HEK293 (cell line): ENCODE data around the gene WRAP53.

Experiments used
- CTCF ChIA-PET: fragments of 350-600 bp; formaldehyde crosslinking; extraction: SDS; loops from one replicate; lab custom pipeline; 2021; ENCODE audit warnings: antibody characterized with exemption; lab: Yijun Ruan, JAX
- POLR2A ChIA-PET: fragments of 300-600 bp; formaldehyde crosslinking; extraction: SDS; loops from one replicate; lab custom pipeline; 2020; ENCODE audit warnings: antibody characterized with exemption, inconsistent platforms; lab: Yijun Ruan, JAX
- H3K27ac ChIP-seq: fragments of 200-500 bp; sonication (Bioruptor generic); 2 replicates; pipeline ENCODE4 v1.5.1; 2014; ENCODE audit warnings: low read depth, low read length, control low read depth, inconsistent platforms; ENCODE audit errors: extremely low read depth
- H3K36me3 ChIP-seq, 2 experiments: fragments of 200-500 bp in 1 of 2; sonication (Bioruptor generic) in 1 of 2; 1 replicate in 1 of 2; 2 replicates in 1 of 2; pipeline ENCODE4 v1.5.1; 2014 to 2017; ENCODE audit warnings: inconsistent platforms in 2 of 2, low read length in 2 of 2; ENCODE audit not compliant: control insufficient read depth in 2 of 2, insufficient read depth in 1 of 2
- H3K4me1 ChIP-seq: fragments of 200-500 bp; sonication (Bioruptor generic); 2 replicates; pipeline ENCODE4 v1.5.1; 2014; ENCODE audit warnings: mild to moderate bottlenecking, low read length, inconsistent platforms; ENCODE audit not compliant: control insufficient read depth, insufficient read depth
- H3K4me3 ChIP-seq: 2 replicates; pipeline ENCODE4 v1.5.1; 2011; ENCODE audit warnings: low read depth, mild to moderate bottlenecking, control low read depth, low read length, moderate library complexity
- H3K9me3 ChIP-seq: fragments of 200-500 bp; sonication (Bioruptor generic); 2 replicates; pipeline ENCODE4 v1.5.1; 2014; ENCODE audit warnings: low read depth, low read length, inconsistent platforms; ENCODE audit not compliant: control insufficient read depth, insufficient read depth
- GLIS2 ChIP-seq: fragments of 450-650 bp; formaldehyde crosslinking; IDR thresholded peaks from 2 replicates; pipeline ENCODE4 v1.5.1; 2016; ENCODE audit warnings: missing biosample characterization, missing genetic modification characterization
- KLF16 ChIP-seq: fragments of 450-650 bp; formaldehyde crosslinking; IDR thresholded peaks from 2 replicates; pipeline ENCODE4 v1.5.1; 2017; ENCODE audit warnings: missing biosample characterization, missing genetic modification characterization
- KLF8 ChIP-seq: fragments of 450-650 bp; formaldehyde crosslinking; IDR thresholded peaks from 2 replicates; pipeline ENCODE4 v1.5.1; 2016; ENCODE audit warnings: missing biosample characterization, missing genetic modification characterization
- MEIS1 ChIP-seq: sonication (generic); formaldehyde crosslinking; IDR thresholded peaks from 2 replicates; pipeline ENCODE4 v1.8.1; 2022; ENCODE audit warnings: missing genetic modification reagents, mild to moderate bottlenecking, borderline replicate concordance
- TCF7L2 ChIP-seq: IDR thresholded peaks from 2 replicates; pipeline ENCODE4 v1.6.1; 2011; ENCODE audit warnings: low read depth, mild to moderate bottlenecking, inconsistent platforms, low read length, moderate library complexity, borderline replicate concordance
- YY1 ChIP-seq: fragments of 450-650 bp; formaldehyde crosslinking; IDR thresholded peaks from 2 replicates; pipeline ENCODE4 v1.5.1; 2018; ENCODE audit warnings: missing biosample characterization, missing genetic modification characterization
- ZBTB17 ChIP-seq: fragments of 450-650 bp; formaldehyde crosslinking; IDR thresholded peaks from 2 replicates; pipeline ENCODE4 v1.5.1; 2016; ENCODE audit warnings: missing biosample characterization, missing genetic modification characterization
- ZBTB20 ChIP-seq: fragments of 450-650 bp; formaldehyde crosslinking; IDR thresholded peaks from 2 replicates; pipeline ENCODE4 v1.5.1; 2016; ENCODE audit warnings: missing biosample characterization, missing genetic modification characterization
- ZFP41 ChIP-seq: fragments of 450-650 bp; formaldehyde crosslinking; IDR thresholded peaks from 2 replicates; pipeline ENCODE4 v1.5.1; 2016; ENCODE audit warnings: missing biosample characterization, missing genetic modification characterization, borderline replicate concordance
- ZFP69B ChIP-seq: fragments of 450-650 bp; formaldehyde crosslinking; IDR thresholded peaks from 2 replicates; pipeline ENCODE4 v1.5.1; 2016; ENCODE audit warnings: missing biosample characterization, missing genetic modification characterization
- ZIC2 ChIP-seq: fragments of 450-650 bp; formaldehyde crosslinking; IDR thresholded peaks from 2 replicates; pipeline ENCODE4 v1.5.1; 2016; ENCODE audit warnings: missing biosample characterization, missing genetic modification characterization
- ZNF146 ChIP-seq: fragments of 450-650 bp; formaldehyde crosslinking; IDR thresholded peaks from 2 replicates; pipeline ENCODE4 v1.5.1; 2016; ENCODE audit warnings: missing biosample characterization, missing genetic modification characterization
- ZNF184 ChIP-seq: fragments of 450-650 bp; IDR thresholded peaks from 2 replicates; pipeline ENCODE4 v1.5.1; 2018; ENCODE audit warnings: missing biosample characterization, mild to moderate bottlenecking, missing genetic modification characterization
- ZNF292 ChIP-seq: fragments of 450-650 bp; formaldehyde crosslinking; IDR thresholded peaks from 2 replicates; pipeline ENCODE4 v1.5.1; 2016; ENCODE audit warnings: low read depth, missing biosample characterization, missing genetic modification characterization, borderline replicate concordance
- ZNF391 ChIP-seq: fragments of 450-650 bp; formaldehyde crosslinking; IDR thresholded peaks from 2 replicates; pipeline ENCODE4 v1.5.1; 2016; ENCODE audit warnings: low read depth, missing biosample characterization, missing genetic modification characterization, borderline replicate concordance
- ZNF561 ChIP-seq: fragments of 450-650 bp; IDR thresholded peaks from 2 replicates; pipeline ENCODE4 v1.5.1; 2018; ENCODE audit warnings: missing biosample characterization, missing genetic modification characterization, borderline replicate concordance
- ZNF623 ChIP-seq: fragments of 450-650 bp; formaldehyde crosslinking; IDR thresholded peaks from 2 replicates; pipeline ENCODE4 v1.5.1; 2016; ENCODE audit warnings: missing biosample characterization, missing genetic modification characterization
- ZNF701 ChIP-seq: fragments of 450-650 bp; formaldehyde crosslinking; IDR thresholded peaks from 2 replicates; pipeline ENCODE4 v1.5.1; 2016; ENCODE audit warnings: missing biosample characterization, missing genetic modification characterization
- TF ChIP-seq, protein P1 (sequence below): fragments of 450-650 bp; formaldehyde crosslinking; IDR thresholded peaks from 2 replicates; pipeline ENCODE4 v1.5.1; 2016; ENCODE audit warnings: missing biosample characterization, missing genetic modification characterization
- TF ChIP-seq, protein P2 (sequence below): fragments of 450-650 bp; formaldehyde crosslinking; IDR thresholded peaks from 2 replicates; pipeline ENCODE4 v1.5.1; 2016; ENCODE audit warnings: missing biosample characterization, missing genetic modification characterization
- TF ChIP-seq, protein P3 (sequence below): fragments of 450-650 bp; formaldehyde crosslinking; IDR thresholded peaks from 2 replicates; pipeline ENCODE4 v1.5.1; 2016; ENCODE audit warnings: missing biosample characterization, missing genetic modification characterization
- TF ChIP-seq, protein P4 (sequence below): fragments of 450-650 bp; formaldehyde crosslinking; IDR thresholded peaks from 2 replicates; pipeline ENCODE4 v1.5.1; 2017; ENCODE audit warnings: missing biosample characterization, mild to moderate bottlenecking, missing genetic modification characterization, moderate library complexity
- TF ChIP-seq, protein P5 (sequence below): fragments of 450-650 bp; formaldehyde crosslinking; IDR thresholded peaks from 2 replicates; pipeline ENCODE4; 2016; ENCODE audit warnings: missing biosample characterization, missing genetic modification characterization

Gene WRAP53

DNA sequence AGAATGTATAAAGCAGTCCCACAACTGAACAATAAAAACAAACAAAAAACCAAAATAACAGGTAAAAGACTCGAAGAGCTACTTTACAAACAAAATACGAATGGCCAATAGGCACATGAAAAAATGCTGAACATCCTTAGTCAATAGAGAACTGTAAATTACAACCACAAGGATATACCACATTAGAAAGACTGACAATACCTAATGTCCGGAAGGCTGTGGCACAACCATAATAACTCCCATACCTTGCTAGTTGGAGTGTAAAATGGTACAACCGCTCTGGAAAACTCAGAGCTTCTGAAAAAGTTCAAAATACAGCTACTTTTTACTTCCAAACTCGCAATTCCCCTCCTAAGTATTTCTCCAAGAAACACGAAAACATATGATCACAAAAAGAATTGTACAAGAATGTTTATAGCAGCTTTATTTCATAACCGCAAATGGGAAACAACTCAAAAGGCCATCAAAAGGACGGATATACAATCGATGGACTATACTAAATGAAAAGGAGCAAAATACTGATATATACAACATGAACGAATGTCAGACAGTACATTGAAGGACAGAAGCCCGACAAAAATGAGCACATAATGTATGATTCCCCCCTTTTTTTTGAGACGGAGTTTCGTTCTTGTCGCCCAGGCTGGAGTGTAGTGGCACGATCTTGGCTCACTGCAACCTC, 3.3 kb upstream of the WRAP53 start (continued):
- TF ChIP-seq ZNF292 (tag by site-specific recombination) = no peak
- no peak for TF ChIP-seq KLF8 (tag by site-specific recombination)
- TF ChIP-seq ZIC2 (tag by site-specific recombination) = no peak
- TF ChIP-seq, protein P1, sequence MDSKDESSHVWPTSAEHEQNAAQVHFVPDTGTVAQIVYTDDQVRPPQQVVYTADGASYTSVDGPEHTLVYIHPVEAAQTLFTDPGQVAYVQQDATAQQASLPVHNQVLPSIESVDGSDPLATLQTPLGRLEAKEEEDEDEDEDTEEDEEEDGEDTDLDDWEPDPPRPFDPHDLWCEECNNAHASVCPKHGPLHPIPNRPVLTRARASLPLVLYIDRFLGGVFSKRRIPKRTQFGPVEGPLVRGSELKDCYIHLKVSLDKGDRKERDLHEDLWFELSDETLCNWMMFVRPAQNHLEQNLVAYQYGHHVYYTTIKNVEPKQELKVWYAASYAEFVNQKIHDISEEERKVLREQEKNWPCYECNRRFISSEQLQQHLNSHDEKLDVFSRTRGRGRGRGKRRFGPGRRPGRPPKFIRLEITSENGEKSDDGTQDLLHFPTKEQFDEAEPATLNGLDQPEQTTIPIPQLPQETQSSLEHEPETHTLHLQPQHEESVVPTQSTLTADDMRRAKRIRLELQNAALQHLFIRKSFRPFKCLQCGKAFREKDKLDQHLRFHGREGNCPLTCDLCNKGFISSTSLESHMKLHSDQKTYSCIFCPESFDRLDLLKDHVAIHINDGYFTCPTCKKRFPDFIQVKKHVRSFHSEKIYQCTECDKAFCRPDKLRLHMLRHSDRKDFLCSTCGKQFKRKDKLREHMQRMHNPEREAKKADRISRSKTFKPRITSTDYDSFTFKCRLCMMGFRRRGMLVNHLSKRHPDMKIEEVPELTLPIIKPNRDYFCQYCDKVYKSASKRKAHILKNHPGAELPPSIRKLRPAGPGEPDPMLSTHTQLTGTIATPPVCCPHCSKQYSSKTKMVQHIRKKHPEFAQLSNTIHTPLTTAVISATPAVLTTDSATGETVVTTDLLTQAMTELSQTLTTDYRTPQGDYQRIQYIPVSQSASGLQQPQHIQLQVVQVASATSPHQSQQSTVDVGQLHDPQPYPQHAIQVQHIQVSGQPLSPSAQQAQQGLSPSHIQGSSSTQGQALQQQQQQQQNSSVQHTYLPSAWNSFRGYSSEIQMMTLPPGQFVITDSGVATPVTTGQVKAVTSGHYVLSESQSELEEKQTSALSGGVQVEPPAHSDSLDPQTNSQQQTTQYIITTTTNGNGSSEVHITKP = peak; percentile 86
- TF ChIP-seq MEIS1 (CRISPR knock-in tag) = no peak
- TF ChIP-seq ZNF701 (tag by site-specific recombination) = no peak
- TF ChIP-seq ZNF184 (tag by site-specific recombination) = 0 out of 2 replicates have a peak, but pooled peaks have one; percentile 26
- TF ChIP-seq ZFP69B = no peak

DNA sequence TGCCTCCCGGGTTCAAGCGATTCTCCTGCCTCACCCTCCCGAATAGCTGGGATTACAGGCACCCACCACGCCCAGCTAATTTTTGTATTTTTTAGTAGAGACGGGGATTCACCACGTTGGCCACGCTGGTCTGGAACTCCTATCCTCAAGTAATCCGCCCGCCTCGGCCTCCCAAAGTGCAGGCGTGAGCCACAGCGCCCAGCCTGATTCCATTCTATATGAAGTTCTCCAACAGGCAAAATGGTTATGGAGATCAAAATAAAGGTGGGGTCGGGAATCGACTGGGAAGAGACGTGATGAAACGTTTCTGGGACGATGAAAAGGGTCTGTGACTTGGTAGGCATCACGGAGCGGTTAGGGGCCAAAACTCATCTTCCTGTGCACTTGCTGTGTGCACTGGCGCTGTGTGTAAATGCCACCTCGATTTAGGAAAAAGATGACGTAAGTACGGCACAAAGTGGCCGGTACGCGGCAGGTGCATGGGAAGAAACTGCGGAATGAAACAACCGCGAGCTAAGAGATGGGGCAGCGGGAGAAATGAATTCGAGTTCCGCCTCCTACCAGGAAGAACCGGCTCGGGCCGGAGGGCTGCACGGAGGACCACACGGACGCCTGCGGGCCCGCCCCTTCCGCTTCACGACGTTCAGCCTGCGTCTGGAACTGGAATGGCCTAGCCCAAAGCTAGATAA, 2.6 kb upstream of the WRAP53 start:
- H3K36me3 ChIP-seq = peaks cover 14 to 15% of the 10 kb centered on the region in 2 experiments; a peak in 2 of 3 replicates
- H3K9me3 ChIP-seq = no peaks in the 10 kb centered on the region
- peak overlapping the region; percentile 93 for H3K4me3 ChIP-seq
- peaks cover 13% of the 10 kb centered on the region for H3K4me1 ChIP-seq
- POLR2A ChIA-PET = interaction anchor here (0.6 to 6.2 kb wide), 31 partner anchors 8 to 443 kb away, joined by 3 to 215 read pairs (median 16); partner anchors contain the start of genes ATP1B2, CD68, DNAH2 and EFNB3
- peak overlapping the region; percentile 96 for H3K27ac ChIP-seq
- CTCF ChIA-PET = interaction anchor here (0.7 to 9.3 kb wide), 14 partner anchors 8 to 747 kb away, joined by 3 to 207 read pairs (median 4); partner anchors contain the start of genes ATP1B2, FXR2 and SHBG
- TF ChIP-seq YY1 (peak; percentile 22; the same call in 1 of the 2 replicates), TCF7L2 (no peak), KLF16 (0 out of 2 replicates have a peak, but pooled peaks have one; percentile 68), ZNF561 (peak; percentile 72), ZNF146 (tag by site-specific recombination) (no peak), ZNF391 (tag by site-specific recombination) (0 out of 2 replicates have a peak, but pooled peaks have one; percentile 37), ZBTB17 (tag by site-specific recombination) (peak; percentile 98), ZNF623 (tag by site-specific recombination) (peak; percentile 16; the same call in 1 of the 2 replicates), GLIS2 (tag by site-specific recombination) (peak; percentile 82), ZFP41 (tag by site-specific recombination) (no peak), ZBTB20 (tag by site-specific recombination) (peak; percentile 77; the same call in 1 of the 2 replicates)
- TF ChIP-seq, protein P2, sequence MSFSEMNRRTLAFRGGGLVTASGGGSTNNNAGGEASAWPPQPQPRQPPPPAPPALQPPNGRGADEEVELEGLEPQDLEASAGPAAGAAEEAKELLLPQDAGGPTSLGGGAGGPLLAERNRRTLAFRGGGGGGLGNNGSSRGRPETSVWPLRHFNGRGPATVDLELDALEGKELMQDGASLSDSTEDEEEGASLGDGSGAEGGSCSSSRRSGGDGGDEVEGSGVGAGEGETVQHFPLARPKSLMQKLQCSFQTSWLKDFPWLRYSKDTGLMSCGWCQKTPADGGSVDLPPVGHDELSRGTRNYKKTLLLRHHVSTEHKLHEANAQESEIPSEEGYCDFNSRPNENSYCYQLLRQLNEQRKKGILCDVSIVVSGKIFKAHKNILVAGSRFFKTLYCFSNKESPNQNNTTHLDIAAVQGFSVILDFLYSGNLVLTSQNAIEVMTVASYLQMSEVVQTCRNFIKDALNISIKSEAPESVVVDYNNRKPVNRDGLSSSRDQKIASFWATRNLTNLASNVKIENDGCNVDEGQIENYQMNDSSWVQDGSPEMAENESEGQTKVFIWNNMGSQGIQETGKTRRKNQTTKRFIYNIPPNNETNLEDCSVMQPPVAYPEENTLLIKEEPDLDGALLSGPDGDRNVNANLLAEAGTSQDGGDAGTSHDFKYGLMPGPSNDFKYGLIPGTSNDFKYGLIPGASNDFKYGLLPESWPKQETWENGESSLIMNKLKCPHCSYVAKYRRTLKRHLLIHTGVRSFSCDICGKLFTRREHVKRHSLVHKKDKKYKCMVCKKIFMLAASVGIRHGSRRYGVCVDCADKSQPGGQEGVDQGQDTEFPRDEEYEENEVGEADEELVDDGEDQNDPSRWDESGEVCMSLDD = no peak
- TF ChIP-seq, protein P3, sequence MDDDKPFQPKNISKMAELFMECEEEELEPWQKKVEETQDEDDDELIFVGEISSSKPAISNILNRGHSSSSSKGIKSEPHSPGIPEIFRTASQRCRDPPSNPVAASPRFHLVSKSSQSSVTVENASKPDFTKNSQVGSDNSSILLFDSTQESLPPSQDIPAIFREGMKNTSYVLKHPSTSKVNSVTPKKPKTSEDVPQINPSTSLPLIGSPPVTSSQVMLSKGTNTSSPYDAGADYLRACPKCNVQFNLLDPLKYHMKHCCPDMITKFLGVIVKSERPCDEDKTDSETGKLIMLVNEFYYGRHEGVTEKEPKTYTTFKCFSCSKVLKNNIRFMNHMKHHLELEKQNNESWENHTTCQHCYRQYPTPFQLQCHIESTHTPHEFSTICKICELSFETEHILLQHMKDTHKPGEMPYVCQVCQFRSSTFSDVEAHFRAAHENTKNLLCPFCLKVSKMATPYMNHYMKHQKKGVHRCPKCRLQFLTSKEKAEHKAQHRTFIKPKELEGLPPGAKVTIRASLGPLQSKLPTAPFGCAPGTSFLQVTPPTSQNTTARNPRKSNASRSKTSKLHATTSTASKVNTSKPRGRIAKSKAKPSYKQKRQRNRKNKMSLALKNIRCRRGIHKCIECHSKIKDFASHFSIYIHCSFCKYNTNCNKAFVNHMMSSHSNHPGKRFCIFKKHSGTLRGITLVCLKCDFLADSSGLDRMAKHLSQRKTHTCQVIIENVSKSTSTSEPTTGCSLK (tag by site-specific recombination) = no peak
- TF ChIP-seq, protein P4, sequence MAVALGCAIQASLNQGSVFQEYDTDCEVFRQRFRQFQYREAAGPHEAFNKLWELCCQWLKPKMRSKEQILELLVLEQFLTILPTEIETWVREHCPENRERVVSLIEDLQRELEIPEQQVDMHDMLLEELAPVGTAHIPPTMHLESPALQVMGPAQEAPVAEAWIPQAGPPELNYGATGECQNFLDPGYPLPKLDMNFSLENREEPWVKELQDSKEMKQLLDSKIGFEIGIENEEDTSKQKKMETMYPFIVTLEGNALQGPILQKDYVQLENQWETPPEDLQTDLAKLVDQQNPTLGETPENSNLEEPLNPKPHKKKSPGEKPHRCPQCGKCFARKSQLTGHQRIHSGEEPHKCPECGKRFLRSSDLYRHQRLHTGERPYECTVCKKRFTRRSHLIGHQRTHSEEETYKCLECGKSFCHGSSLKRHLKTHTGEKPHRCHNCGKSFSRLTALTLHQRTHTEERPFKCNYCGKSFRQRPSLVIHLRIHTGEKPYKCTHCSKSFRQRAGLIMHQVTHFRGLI (tag by site-specific recombination) = 0 out of 2 replicates have a peak, but pooled peaks have one; percentile 12
- TF ChIP-seq, protein P5, sequence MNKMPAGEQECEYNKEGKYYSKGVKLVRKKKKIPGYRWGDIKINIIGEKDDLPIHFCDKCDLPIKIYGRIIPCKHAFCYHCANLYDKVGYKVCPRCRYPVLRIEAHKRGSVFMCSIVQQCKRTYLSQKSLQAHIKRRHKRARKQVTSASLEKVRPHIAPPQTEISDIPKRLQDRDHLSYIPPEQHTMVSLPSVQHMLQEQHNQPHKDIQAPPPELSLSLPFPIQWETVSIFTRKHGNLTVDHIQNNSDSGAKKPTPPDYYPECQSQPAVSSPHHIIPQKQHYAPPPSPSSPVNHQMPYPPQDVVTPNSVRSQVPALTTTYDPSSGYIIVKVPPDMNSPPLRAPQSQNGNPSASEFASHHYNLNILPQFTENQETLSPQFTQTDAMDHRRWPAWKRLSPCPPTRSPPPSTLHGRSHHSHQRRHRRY = no peak
